ENCODE results near the gene CDKL5.
"Not testable (repeated sequence)": the region's sequence is repeated elsewhere in the genome, so short reads cannot be mapped to it uniquely, and the experiment has no call there.

CDKL5 gene

GRCh38 chrX:18575744-18576143 is 150.3 kb downstream of the CDKL5 start:
- DNase-seq (ENCODE audit: low spot score) = no peak

- DNase-seq (ENCODE audit: low spot score) = no peak
Observed at GRCh38 chrX:18577400-18577799, 152.0 kb downstream of the CDKL5 start.

DNA sequence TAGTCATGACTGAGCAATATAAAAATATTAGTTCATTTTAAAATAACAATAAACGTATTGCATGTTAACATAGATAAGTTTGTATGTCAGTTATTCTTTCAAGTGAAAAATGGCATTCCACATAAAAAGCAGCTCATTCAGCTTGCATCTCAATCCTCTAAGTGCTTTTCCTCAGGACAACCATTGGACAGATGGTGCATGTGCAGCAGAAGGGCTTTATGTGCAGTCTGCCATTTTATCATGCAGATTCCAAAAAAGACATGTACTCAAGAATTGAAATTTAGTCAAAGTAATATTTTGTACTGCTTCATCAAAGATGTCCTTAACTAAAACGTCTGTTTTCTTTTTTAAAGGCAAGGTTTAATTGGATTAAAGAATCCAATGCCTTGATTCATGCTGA is 153.1 kb downstream of the CDKL5 start:
- no peak for DNase-seq (ENCODE audit: low spot score)

DNA sequence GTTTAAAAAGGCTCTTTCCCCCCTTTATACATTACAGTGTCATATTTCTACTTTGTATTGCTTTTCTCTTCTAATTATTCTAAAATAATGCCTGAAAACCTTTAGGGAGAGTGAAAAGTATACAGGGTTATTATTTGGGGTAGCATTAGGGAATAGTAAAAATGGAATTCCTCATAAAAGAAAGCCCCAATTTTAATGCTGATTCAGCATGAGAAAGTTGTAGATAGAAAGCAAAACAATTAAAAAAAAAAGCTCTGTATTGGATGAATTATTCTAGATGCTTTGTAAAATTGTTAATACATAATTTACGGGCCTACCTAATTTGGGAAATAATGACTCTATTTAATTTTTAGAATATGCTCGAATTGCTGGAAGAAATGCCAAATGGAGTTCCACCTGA is 154.1 kb downstream of the CDKL5 start:
- no peak for DNase-seq (ENCODE audit: low spot score)

DNA sequence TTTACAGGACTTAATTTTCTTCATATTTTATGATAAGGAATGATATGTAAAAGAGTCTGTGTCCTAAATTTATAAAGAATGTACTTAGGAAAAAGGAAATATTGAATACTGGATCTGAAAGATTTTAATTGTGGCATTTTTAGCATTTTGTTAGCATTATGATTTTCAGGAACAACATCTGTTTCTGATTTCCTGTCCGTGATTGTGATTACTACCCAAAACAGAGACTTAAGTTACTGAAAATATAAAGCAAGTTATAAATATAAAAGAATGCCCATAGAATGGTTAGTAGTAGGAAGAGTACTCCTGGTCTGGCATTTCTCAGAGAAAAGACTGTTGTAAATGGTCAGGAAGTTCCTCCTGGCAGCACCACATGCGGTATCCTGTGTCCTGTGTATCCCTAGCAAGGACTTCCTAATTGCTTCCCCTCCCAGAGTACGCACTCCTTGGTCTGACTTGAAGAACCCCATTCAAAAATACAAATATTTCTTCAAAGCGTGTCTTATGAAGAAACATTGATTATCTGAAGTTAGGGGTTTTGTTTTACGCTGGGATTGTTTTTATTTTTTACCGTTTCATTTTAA is 157.6 kb downstream of the CDKL5 start:
- no peak for DNase-seq (ENCODE audit: low spot score)

DNA sequence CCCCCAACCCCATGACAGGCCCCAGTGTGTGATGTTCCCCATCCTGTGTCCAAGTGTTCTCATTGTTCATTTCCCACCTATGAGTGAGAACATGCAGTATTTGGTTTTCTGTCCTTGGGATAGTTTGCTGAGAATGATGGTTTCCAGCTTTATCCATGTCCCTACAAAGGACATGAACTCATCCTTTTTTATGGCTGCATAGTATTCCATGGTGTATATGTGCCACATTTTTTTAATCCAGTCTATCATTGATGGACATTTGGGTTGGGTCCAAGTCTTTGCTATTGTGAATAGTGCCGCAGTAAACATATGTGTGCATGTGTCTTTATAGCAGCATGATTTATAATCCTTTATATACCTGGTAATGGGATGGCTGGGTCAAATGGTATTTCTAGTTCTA is 163.9 kb downstream of the CDKL5 start:
- DNase-seq (ENCODE audit: low spot score) = not testable (repeated sequence)

- DNase-seq (ENCODE audit: low spot score) = no peak
Observed at GRCh38 chrX:18591834-18592233, 166.4 kb downstream of the CDKL5 start.

DNA sequence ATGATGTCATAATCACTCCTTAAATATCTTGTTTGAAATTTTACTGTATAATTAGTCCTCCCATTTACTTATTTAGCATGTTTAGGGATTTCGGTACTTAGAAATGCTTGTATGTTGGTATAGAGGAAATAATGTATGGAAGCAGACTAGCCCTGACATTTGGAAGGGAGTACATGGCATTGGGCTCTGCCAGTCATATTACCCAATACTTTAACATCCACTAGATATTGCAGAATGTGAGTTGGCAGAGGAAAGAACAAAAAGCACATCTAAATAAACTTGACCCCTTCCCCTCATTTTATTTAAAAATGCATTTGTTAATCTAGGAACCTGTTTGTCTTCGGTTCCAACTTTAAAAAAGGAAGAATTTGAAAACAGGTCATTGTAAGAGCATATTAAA is 168.7 kb downstream of the CDKL5 start:
- DNase-seq (ENCODE audit: low spot score) = no peak

DNA sequence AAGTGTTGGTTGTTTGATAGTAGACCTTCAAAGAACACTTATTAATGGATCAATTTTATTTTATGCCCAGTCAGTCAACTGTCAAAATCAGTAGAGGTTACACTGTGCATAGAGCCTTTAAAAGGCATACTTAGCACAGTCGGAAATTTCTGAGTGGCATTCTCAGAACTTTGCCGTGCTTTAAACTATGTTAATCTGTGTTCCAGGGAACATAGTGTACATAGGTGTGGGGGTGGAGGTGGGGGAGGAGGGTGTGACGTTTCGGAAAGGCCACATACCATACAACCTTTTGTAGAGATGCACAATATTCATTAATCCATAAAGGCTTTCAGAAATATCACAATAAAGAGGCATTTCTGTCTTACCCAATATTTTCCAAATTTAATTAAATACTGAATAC is 170.7 kb downstream of the CDKL5 start:
- DNase-seq (ENCODE audit: low spot score) = no peak

DNA sequence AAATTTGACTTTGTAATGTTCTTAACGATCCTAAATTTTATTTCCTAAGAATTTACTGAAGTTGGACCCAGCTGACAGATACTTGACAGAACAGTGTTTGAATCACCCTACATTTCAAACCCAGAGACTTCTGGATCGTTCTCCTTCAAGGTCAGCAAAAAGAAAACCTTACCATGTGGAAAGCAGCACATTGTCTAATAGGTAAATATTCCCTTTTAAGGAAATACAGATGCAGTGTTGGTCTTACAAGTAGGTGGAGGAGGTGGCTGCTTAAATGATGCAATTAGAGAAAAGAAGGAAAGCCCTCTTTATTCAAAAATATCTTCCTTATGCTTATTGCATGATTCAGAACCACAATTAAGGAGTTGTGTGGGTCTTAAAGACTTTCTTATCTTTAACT is 173.0 kb downstream of the CDKL5 start:
- no peak for DNase-seq (ENCODE audit: low spot score)

GRCh38 chrX:18607966-18608365 is 182.6 kb downstream of the CDKL5 start:
- no peak for DNase-seq (ENCODE audit: low spot score)

DNA sequence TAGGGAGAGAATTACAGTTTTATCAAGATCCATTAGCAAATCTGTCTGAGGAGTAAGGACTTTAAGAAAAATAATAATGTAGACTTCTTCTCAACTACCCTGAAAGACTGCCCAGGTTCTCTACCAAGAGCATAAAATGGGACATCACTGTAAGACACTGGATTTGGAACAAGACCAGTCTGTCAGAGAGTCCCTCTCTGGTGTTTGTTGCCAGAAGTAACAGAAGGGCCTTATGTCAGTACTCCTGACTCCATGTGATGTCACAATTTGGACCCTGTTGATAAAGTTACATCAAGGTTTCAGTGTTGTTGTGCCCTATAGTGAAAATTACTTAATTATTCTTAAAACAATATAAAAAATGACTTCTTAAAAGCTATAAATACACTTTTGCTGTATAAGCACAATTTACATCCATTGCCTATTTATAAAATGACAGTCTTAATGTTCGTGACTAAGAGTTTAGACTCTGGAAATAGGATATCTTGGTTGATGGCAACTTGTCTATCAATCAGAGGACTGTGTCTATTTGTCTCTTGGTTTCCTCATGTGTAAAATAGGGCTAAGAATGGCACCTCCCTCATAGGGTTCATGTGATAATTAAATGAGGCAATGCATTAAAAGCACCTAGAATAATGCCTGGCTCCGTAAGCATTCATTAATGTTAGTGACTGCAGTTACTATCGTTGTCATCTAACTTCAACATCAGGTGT is 188.7 kb downstream of the CDKL5 start:
- no peak for DNase-seq (ENCODE audit: low spot score)

- no peak for DNase-seq (ENCODE audit: low spot score)
Observed at GRCh38 chrX:18616688-18617406, 191.4 kb downstream of the CDKL5 start.

DNA sequence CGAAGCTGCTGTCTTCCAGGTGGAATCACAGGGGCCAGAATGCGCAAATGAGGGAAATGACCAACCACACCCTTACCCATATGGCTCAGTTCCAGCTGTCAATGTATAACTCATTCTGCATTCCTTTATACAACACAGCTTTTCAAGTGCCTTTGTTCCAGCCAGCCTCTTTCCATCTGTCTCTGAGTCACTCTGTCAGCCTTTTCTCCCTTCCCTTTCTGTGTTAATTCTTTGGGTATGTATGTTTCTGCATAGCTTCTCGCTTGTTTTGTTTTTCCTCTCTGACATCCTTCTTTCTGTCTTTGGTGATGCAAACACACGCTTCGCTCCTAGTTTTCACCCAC is 192.0 kb downstream of the CDKL5 start:
- DNase-seq (ENCODE audit: low spot score) = no peak

GRCh38 chrX:18619288-18619687 is 193.9 kb downstream of the CDKL5 start:
- DNase-seq (ENCODE audit: low spot score) = no peak

GRCh38 chrX:18620349-18620748 is 194.9 kb downstream of the CDKL5 start:
- no peak for DNase-seq (ENCODE audit: low spot score)

DNA sequence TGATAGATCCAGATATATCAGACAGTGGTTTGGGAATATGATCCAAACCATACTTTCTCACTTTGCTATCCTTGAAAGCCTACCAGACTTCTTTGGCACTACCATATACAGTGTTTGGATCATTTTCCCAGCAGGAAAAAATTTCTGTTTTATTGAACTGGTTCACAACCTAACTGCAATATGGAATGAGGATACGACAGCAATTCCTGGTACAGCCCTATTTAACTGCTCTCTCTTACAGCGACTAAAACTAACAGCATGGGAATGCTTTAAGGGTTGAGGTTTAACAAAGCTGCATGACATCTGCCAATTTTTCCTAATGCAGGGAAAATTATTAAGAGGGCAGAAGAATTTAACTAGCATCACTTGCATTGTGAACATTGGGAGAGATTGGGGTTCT is 199.2 kb downstream of the CDKL5 start:
- no peak for DNase-seq (ENCODE audit: low spot score)

DNA sequence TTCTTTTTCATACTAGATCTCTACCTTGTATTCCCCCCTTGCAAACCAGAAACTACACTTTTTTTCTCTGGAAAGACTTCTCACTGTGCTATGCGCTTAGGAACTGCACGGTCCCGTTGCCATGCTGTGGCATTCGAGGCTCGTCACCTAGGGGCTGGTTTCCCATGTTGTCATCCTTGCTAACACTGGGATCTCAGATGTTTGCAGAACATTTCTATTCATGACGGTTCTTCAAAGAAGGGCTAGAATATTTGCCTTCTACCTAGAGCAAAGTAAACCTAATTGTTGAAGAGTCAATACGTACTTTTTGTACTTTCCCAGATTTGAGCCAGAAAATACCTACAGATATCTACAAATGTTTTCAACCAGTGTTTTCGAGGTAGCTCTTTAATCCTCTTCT is 205.5 kb downstream of the CDKL5 start:
- no peak for DNase-seq (ENCODE audit: low spot score)

DNA sequence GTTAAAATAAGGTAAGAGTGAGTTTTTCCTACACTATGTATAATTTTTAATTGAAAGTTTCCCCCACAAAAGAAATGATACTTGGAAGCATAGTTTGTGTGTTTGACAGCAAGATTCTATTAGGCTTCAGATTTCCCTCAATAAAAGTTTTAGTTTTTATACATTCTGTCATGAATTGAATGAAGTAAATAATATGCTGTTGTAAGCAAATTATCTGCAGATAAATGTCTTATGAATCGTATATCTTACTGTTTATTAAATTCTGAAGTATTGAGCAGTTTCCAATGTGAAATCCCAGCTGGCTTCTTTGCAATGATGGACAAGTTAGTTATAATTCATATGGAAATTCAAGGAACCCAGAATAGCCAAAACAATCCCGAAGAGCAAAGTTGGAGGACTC is 213.0 kb downstream of the CDKL5 start:
- no peak for DNase-seq (ENCODE audit: low spot score)

DNA sequence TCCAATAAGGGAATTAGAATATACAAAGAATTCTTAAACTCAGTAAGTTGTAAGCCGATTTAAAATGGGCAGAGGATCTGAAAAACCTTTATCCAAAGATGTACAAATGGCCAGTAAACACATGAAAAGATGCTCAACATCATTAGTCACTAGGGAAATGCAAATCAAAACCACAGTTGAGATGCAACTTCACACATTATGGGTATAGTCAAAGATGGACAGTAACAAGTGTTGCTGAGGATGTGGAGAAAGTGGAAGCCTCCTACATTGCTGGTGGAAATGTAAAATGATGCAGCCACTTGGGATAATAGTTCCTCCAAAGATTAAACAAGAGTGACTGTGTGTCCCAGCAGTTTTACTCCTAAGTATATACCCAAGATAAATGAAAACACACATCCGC is 213.9 kb downstream of the CDKL5 start:
- DNase-seq (ENCODE audit: low spot score) = no peak

DNA sequence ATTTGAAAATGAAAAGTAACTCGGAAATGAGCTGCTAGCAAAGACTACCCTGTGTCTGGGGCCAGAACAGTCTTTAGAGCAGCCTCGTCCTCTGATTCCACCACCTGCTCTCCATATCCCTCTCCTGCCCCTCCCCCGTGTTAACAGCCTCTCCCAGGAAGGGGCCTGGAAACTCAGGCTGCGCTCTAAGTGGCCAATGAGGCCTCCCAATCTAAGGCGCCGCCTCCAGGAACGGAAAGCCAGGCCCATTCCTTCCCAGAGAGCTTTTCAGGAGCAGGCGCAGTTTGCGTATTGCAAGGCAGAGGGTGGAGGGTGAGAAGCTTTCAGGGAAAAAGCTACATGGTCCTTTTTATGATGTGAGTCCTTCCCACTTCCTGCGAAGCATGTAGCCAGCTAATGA is 215.3 kb downstream of the CDKL5 start:
- no peak for DNase-seq (ENCODE audit: low spot score)

DNA sequence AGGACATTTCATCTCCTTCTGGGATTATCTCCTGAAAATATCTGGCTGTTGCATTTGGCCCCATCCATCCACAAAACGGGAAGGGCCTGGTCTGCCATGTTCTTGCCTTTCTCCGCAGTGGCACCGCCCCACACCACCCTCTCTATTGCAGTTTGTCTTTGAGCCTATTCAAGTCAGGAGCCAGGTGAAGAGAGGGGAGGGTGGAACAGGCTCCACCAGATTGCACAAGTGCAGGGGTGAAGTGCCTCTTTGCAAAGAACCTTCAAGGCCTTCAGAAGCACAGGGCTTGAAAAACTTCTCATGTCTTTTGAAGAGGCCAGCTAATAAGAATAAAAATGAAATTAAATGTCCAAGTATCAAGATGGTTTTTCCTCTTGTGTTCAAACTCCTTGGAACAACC is 217.8 kb downstream of the CDKL5 start:
- no peak for DNase-seq (ENCODE audit: low spot score)

DNA sequence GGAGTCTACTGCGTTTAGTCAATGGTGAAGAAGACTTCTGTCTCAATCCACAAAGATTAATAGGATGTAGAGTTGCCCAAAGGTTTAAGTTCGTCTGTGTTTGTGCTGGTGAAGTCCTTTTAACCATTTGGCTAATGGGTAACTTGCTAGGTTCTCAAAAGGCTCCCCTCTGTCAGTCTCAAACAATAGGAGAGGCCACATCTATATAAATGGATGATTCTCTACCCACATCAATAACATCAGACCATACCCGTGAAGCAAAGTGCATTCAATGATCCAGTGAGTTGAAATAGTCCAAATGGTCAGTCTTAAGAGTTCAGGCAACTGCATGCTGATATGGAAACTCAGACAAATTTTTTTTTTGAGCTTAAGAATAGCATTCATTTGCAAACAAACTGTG is 218.4 kb downstream of the CDKL5 start:
- DNase-seq (ENCODE audit: low spot score) = no peak

DNA sequence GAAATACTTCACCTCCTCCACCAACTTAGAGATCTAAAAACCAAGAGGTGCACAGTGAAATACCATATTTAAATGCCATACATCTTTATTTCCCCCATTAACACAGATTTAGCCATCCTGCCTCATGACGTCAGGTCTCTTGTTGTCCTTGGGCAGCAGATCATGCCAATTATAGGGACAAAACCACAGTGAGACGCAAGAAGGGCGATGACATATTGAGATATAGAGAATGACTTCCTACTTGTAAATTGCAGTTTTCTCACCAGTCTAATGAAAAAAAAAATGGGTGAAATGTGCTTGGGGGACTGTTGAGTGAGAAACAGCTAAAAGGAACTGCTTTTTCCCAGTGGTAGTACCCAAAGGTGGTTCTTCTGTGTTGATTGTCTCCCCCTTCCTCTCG is 222.2 kb downstream of the CDKL5 start:
- DNase-seq (ENCODE audit: low spot score) = no peak
